CD14-positive monocyte (primary cell): ENCODE results near the gene GALNS. TPM values are rescaled to one million over a fixed set of nuclear protein-coding genes. Genes with fewer than 3 reads are reported as not detected.
A peak's percentile ranks its signal among the peaks of the same experiment; 100 is the strongest.

Experiments used
- DNase-seq, 3 donors: peaks; one replicate each; pipeline ENCODE4 v3.0.0-alpha.2; 2011 to 2022
- H2AFZ ChIP-seq: 2 replicates; pipeline ENCODE4 v1.6.0; 2012; ENCODE audit warnings: mild to moderate bottlenecking, low read depth, low read length, inconsistent platforms; ENCODE audit not compliant: insufficient read depth, poor library complexity, severe bottlenecking
- H3K27ac ChIP-seq, 2 donors: 1 replicate in 1 of 2; 2 replicates in 1 of 2; pipeline ENCODE4 v1.5.1; 2012 to 2013; ENCODE audit warnings: low read length in 2 of 2, control low read depth in 1 of 2, inconsistent platforms in 1 of 2, low read depth in 1 of 2, mild to moderate bottlenecking in 1 of 2
- H3K27me3 ChIP-seq, 2 donors: one replicate each; pipeline versions ENCODE4 v1.6.0 to v1.6.1; 2011 to 2013; ENCODE audit warnings: low read length in 2 of 2; ENCODE audit not compliant: control insufficient read depth in 2 of 2, insufficient read depth in 2 of 2
- H3K36me3 ChIP-seq, 2 donors: replicated peaks in 1 of 2; 1 replicate in 1 of 2; 2 replicates in 1 of 2; pipeline versions ENCODE4 v1.5.1 to v1.6.1; 2012 to 2013; ENCODE audit warnings: low read length in 2 of 2, control low read depth in 1 of 2, inconsistent platforms in 1 of 2, mild to moderate bottlenecking in 1 of 2; ENCODE audit not compliant: insufficient read depth in 2 of 2, control insufficient read depth in 1 of 2
- H3K4me1 ChIP-seq, 2 donors: 1 replicate in 1 of 2; 2 replicates in 1 of 2; pipeline versions ENCODE4 v1.5.1 to v1.6.1; 2012 to 2013; ENCODE audit warnings: low read length in 2 of 2, control low read depth in 1 of 2, inconsistent platforms in 1 of 2, mild to moderate bottlenecking in 1 of 2, moderate library complexity in 1 of 2; ENCODE audit not compliant: insufficient read depth in 2 of 2, control insufficient read depth in 1 of 2
- H3K4me2 ChIP-seq: replicated peaks from 2 replicates; pipeline ENCODE3; 2012; ENCODE audit warnings: low read length, moderate library complexity, mild to moderate bottlenecking; ENCODE audit not compliant: poor library complexity, severe bottlenecking; ENCODE audit errors: extremely low read depth
- H3K4me3 ChIP-seq, 3 experiments: fragments of 200-600 bp in 1 of 3; sonication (generic) in 1 of 3; replicated peaks in 1 of 3; 1 replicate in 2 of 3; 2 replicates in 1 of 3; pipeline ENCODE4 v1.5.1; 2011 to 2013; ENCODE audit warnings: low read length in 3 of 3, mild to moderate bottlenecking in 3 of 3, control low read depth in 2 of 3, low read depth in 2 of 3, inconsistent platforms in 1 of 3, moderate library complexity in 1 of 3
- H3K79me2 ChIP-seq: 2 replicates; pipeline ENCODE4 v1.6.0; 2012; ENCODE audit warnings: mild to moderate bottlenecking, control low read depth, inconsistent platforms, low read length, moderate library complexity; ENCODE audit not compliant: insufficient read depth
- H3K9ac ChIP-seq: 2 replicates; pipeline ENCODE4 v1.6.0; 2017; ENCODE audit warnings: low read length, mild to moderate bottlenecking; ENCODE audit not compliant: insufficient read depth, poor library complexity, severe bottlenecking
- H3K9me3 ChIP-seq, 2 donors: replicated peaks in 1 of 2; 1 replicate in 1 of 2; 2 replicates in 1 of 2; pipeline versions ENCODE4 v1.5.1 to v1.6.1; 2012 to 2013; ENCODE audit warnings: low read length in 2 of 2, control low read depth in 1 of 2; ENCODE audit not compliant: control insufficient read depth in 1 of 2, insufficient read depth in 1 of 2
- H4K20me1 ChIP-seq: 2 replicates; pipeline ENCODE4 v1.6.0; 2012; ENCODE audit warnings: mild to moderate bottlenecking, low read length, control low read depth, moderate library complexity; ENCODE audit not compliant: insufficient read depth
- H3K27ac Mint-ChIP-seq, 7 donors: one replicate each; pipeline ENCODE4 v1.8.0; 2020; ENCODE audit warnings: mild to moderate bottlenecking in 7 of 7, mixed read lengths in 7 of 7, moderate library complexity in 6 of 7, inconsistent platforms in 2 of 7
- H3K27me3 Mint-ChIP-seq, 3 donors: one replicate each; pipeline ENCODE4 v1.8.0; 2021 to 2022; ENCODE audit warnings: low read depth in 3 of 3, mild to moderate bottlenecking in 3 of 3, mixed read lengths in 3 of 3, moderate library complexity in 3 of 3, inconsistent platforms in 1 of 3
- H3K36me3 Mint-ChIP-seq, 2 donors: one replicate each; pipeline ENCODE4 v1.8.0; 2020; ENCODE audit warnings: mixed read lengths in 2 of 2, inconsistent platforms in 1 of 2, mild to moderate bottlenecking in 1 of 2
- H3K4me1 Mint-ChIP-seq: one replicate; pipeline ENCODE4 v1.8.0; 2020; ENCODE audit warnings: mild to moderate bottlenecking, mixed read lengths
- H3K4me3 Mint-ChIP-seq, 2 donors: one replicate each; pipeline ENCODE4 v1.8.0; 2020; ENCODE audit warnings: mild to moderate bottlenecking in 2 of 2, mixed read lengths in 2 of 2, moderate library complexity in 1 of 2
- H3K9me3 Mint-ChIP-seq, 7 donors: one replicate each; pipeline ENCODE4 v1.8.0; 2020 to 2022; ENCODE audit warnings: mixed read lengths in 7 of 7, mild to moderate bottlenecking in 6 of 7, moderate library complexity in 6 of 7, inconsistent platforms in 2 of 7
- CTCF ChIP-seq: fragments of 200-600 bp; IDR thresholded peaks from one replicate; pipeline ENCODE4 v1.8.0; 2022; ENCODE audit warnings: antibody characterized with exemption, mild to moderate bottlenecking
- WGBS: methylation state at CpG from one replicate; pipeline ENCODE4 v1.1.5; 2013; ENCODE audit warnings: missing lambda C conversion rate; ENCODE audit not compliant: insufficient coverage; 5-methylcytosine and 5-hydroxymethylcytosine counted together
- intact Hi-C, 2 donors: fragments of 100-400 bp; cut with micrococcal nuclease; formaldehyde crosslinking; loops; one replicate each; pipeline versions ENCODE4 v1.15.0 to v1.15.1; 2023
- polyA plus RNA-seq, 3 donors: library from polyadenylated mRNA; depleted of rRNA in 1 of 3; unstranded in 2 of 3; stranded (reverse) in 1 of 3; fragments of 300-500 nt in 2 of 3; fragments of >200 nt in 1 of 3; fragmentation: Illumina TruSeq in 2 of 3; gene quantifications; 1 replicate in 2 of 3; 2 replicates in 1 of 3; pipeline ENCODE4 v1.2.3, GENCODE V29; 2012 to 2021

Gene GALNS
- polyA plus RNA-seq, 3 donors, result 20.2 to 34.4 (median 32.2) TPM

GRCh38 chr16:88855176-88855575 lies 1.6 kb downstream of the GALNS start:
- Histone ChIP-seq H4K20me1 (peaks cover 65% of the 10 kb centered on the region), H3K27me3 (no peaks in the 10 kb centered on the region)

More at GRCh38 chr16:88855176-88855575, 1.6 kb downstream of the GALNS start:
- Histone ChIP-seq H3K79me2 (peaks cover 49% of the 10 kb centered on the region), H3K9ac (peak overlapping the region; percentile 60), H3K4me2 (peak overlapping the region; percentile 100), H3K9me3 (no peaks in the 10 kb centered on the region), H3K27ac (peak overlapping the region; percentile 70 to 87), H3K4me3 (peak overlapping the region in 1 of 3 experiments; percentile 73), H3K4me1 (peaks cover 46 to 52% of the 10 kb centered on the region in 2 donors), H3K36me3 (peaks cover 25 to 27% of the 10 kb centered on the region in 2 donors), H2AFZ (no peak overlapping the region)
- H3K4me3 Mint-ChIP-seq, result peak overlapping the region; percentile 69 to 85
- no peak for TF ChIP-seq CTCF
- peaks cover 26 to 42% of the 10 kb centered on the region in 2 donors for H3K36me3 Mint-ChIP-seq
- intact Hi-C loops, result loop anchor here (5.0 to 10.0 kb wide), 6 partner anchors 73 to 650 kb away; partner anchors contain the start of genes CDH15 (in 1 of the 2), SPG7 (in 1 of the 2) and ZNF778 (in 1 of the 2)
- 80% methylated on average over 1 of the region's 8 CpGs for WGBS
- peaks cover 0 to 2% (median 0%) of the 10 kb centered on the region in 3 donors for H3K27me3 Mint-ChIP-seq
- H3K27ac Mint-ChIP-seq, result peak overlapping the region; percentile 87 to 96 (median 89)
- H3K4me1 Mint-ChIP-seq, result peaks cover 59% of the 10 kb centered on the region
- DNase-seq, result peak in 2 of 3 donors; percentile 37 to 38
- H3K9me3 Mint-ChIP-seq, result peaks cover 0 to 2% (median 0%) of the 10 kb centered on the region in 7 donors
